ENCODE data around the gene IPO7. TPM values are rescaled to one million over a fixed set of nuclear protein-coding genes. Genes with fewer than 3 reads are reported as not detected.

IPO7 gene
- polyA plus RNA-seq (57.1 to 115 TPM (median 75.2 TPM) in 3 replicates), polyA minus RNA-seq (29.5 to 242 TPM (median 95.9 TPM) in 3 replicates)
- 92.0 TPM for polyA plus RNA-seq (2011; ENCODE audit: low read depth)
- 49.1 and 96.5 TPM in 2 replicates for polyA plus RNA-seq (2011; cell fraction: cytosol; rRNA removed)
- 61.1 and 79.3 TPM in 2 replicates for polyA plus RNA-seq (2011; cell fraction: nucleus; rRNA removed)
- polyA plus RNA-seq (2012; ENCODE audit: low replicate concordance): 55.4 and 89.4 TPM in 2 replicates
- polyA minus RNA-seq (2011; cell fraction: cytosol; rRNA and poly(A)+ RNA removed): 153 TPM
- polyA minus RNA-seq (2011; cell fraction: nucleus; rRNA and poly(A)+ RNA removed): 79.2 and 176 TPM in 2 replicates

- FAIRE-seq (no peak), DNase-seq (ENCODE audit: low read depth, low spot score) (no peak)
- H4K20me1 ChIP-seq (ENCODE audit: control insufficient read depth, extremely low read depth, insufficient read depth, low read length): peaks cover 14% of the 10 kb centered on the region
- TF ChIP-seq, protein P1, sequence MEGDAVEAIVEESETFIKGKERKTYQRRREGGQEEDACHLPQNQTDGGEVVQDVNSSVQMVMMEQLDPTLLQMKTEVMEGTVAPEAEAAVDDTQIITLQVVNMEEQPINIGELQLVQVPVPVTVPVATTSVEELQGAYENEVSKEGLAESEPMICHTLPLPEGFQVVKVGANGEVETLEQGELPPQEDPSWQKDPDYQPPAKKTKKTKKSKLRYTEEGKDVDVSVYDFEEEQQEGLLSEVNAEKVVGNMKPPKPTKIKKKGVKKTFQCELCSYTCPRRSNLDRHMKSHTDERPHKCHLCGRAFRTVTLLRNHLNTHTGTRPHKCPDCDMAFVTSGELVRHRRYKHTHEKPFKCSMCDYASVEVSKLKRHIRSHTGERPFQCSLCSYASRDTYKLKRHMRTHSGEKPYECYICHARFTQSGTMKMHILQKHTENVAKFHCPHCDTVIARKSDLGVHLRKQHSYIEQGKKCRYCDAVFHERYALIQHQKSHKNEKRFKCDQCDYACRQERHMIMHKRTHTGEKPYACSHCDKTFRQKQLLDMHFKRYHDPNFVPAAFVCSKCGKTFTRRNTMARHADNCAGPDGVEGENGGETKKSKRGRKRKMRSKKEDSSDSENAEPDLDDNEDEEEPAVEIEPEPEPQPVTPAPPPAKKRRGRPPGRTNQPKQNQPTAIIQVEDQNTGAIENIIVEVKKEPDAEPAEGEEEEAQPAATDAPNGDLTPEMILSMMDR (optimal IDR thresholded peaks at IDR 0.05 in 1 of 3, IDR thresholded peaks at IDR 0.05 in 1 of 3, conservative IDR thresholded peaks at IDR 0.05 in 1 of 3; ENCODE audit: extremely low read depth in 1 of 3, insufficient read depth in 2 of 3, low read length in 3 of 3): peak; percentile 24 to 32 (median 27)
- no peak for TF ChIP-seq EZH2 (IDR thresholded peaks at IDR 0.05; ENCODE audit: low read length)
- peak within 1 kb of the TSS; percentile 38 for H2AFZ ChIP-seq (ENCODE audit: control insufficient read depth, low read length)
- H3K27me3 ChIP-seq (ENCODE audit: control insufficient read depth, extremely low read depth, insufficient read depth, low read length): no peaks in the 10 kb centered on the region
- H3K9ac ChIP-seq (ENCODE audit: control insufficient read depth, extremely low read depth, insufficient read depth, low read length): peak within 1 kb of the TSS; percentile 95
- peaks cover 52% of the 10 kb centered on the region for H3K79me2 ChIP-seq (ENCODE audit: control insufficient read depth, insufficient read depth, low read length)
- dilution Hi-C loops (cut with MboI; ENCODE audit: extremely low pct_ligation_motif_present, low sequenced_read_pairs): no loop called here
- peak within 1 kb of the TSS; percentile 93 for H3K27ac ChIP-seq (ENCODE audit: control insufficient read depth, insufficient read depth, low read length)
- peaks cover 0 to 3% of the 10 kb centered on the region in 2 experiments for H3K36me3 ChIP-seq (ENCODE audit: control insufficient read depth in 2 of 2, extremely low read depth in 1 of 2, insufficient read depth in 2 of 2, low read length in 2 of 2)
- peaks cover 12% of the 10 kb centered on the region for H3K4me1 ChIP-seq (ENCODE audit: control insufficient read depth, extremely low read depth, insufficient read depth, low read length)
- peak within 1 kb of the TSS; percentile 87 to 99 (median 88) for H3K4me3 ChIP-seq (ENCODE audit: control insufficient read depth in 2 of 3, extremely low read depth in 1 of 3, insufficient read depth in 2 of 3, low read depth in 1 of 3, low read length in 3 of 3)
- H3K4me2 ChIP-seq (ENCODE audit: control insufficient read depth, extremely low read depth, insufficient read depth, low read depth, low read length): peak within 1 kb of the TSS; percentile 87
- no peaks in the 10 kb centered on the region for H3K9me3 ChIP-seq (ENCODE audit: control insufficient read depth, low read depth, low read length)
- no peaks in the 10 kb centered on the region for H3K9me1 ChIP-seq (ENCODE audit: control insufficient read depth, extremely low read depth, insufficient read depth, low read length)
These were observed at the start of gene IPO7 for GRCh38 chr11:9384535-9385326. TSS of gene IPO7 (plus strand) at chr11:9384652. CDS start at chr11:9384764, 112 bp downstream.

- no peak for TF ChIP-seq EZH2 (IDR thresholded peaks at IDR 0.05; ENCODE audit: low read length)
- TF ChIP-seq, protein P1 (optimal IDR thresholded peaks at IDR 0.05 in 1 of 3, IDR thresholded peaks at IDR 0.05 in 1 of 3, conservative IDR thresholded peaks at IDR 0.05 in 1 of 3; ENCODE audit: extremely low read depth in 1 of 3, insufficient read depth in 2 of 3, low read length in 3 of 3): no peak
- FAIRE-seq: no peak
- no peak overlapping the region for H3K4me3 ChIP-seq (ENCODE audit: control insufficient read depth in 2 of 3, extremely low read depth in 1 of 3, insufficient read depth in 2 of 3, low read depth in 1 of 3, low read length in 3 of 3)
These were observed 42.7 kb upstream of the IPO7 start for GRCh38 chr11:9341638-9342178.

More at GRCh38 chr11:9341638-9342178, 42.7 kb upstream of the IPO7 start:
- Histone ChIP-seq H4K20me1 (ENCODE audit: control insufficient read depth, extremely low read depth, insufficient read depth, low read length) (no peaks in the 10 kb centered on the region), H3K27me3 (ENCODE audit: control insufficient read depth, extremely low read depth, insufficient read depth, low read length) (no peaks in the 10 kb centered on the region), H3K27ac (ENCODE audit: control insufficient read depth, insufficient read depth, low read length) (no peak overlapping the region), H3K79me2 (ENCODE audit: control insufficient read depth, insufficient read depth, low read length) (no peaks in the 10 kb centered on the region), H3K9ac (ENCODE audit: control insufficient read depth, extremely low read depth, insufficient read depth, low read length) (no peak overlapping the region), H3K4me2 (ENCODE audit: control insufficient read depth, extremely low read depth, insufficient read depth, low read depth, low read length) (no peak overlapping the region), H3K36me3 (ENCODE audit: control insufficient read depth in 2 of 2, extremely low read depth in 1 of 2, insufficient read depth in 2 of 2, low read length in 2 of 2) (no peaks in the 10 kb centered on the region), H3K4me1 (ENCODE audit: control insufficient read depth, extremely low read depth, insufficient read depth, low read length) (no peaks in the 10 kb centered on the region), H3K9me3 (ENCODE audit: control insufficient read depth, low read depth, low read length) (no peaks in the 10 kb centered on the region), H3K9me1 (ENCODE audit: control insufficient read depth, extremely low read depth, insufficient read depth, low read length) (no peaks in the 10 kb centered on the region), H2AFZ (ENCODE audit: control insufficient read depth, low read length) (no peak overlapping the region)
- DNase-seq (ENCODE audit: low read depth, low spot score): no peak
- dilution Hi-C loops (cut with MboI; ENCODE audit: extremely low pct_ligation_motif_present, low sequenced_read_pairs): no loop called here

Measured in keratinocyte (primary cell).